HG02798 (cell line): ENCODE measurements around the gene SYT15.
"Not testable (repeated sequence)": the region's sequence is repeated elsewhere in the genome, so short reads cannot be mapped to it uniquely, and the experiment has no call there.

Source experiments
- ATAC-seq: cut with Tn5 transposase; IDR thresholded peaks from one replicate; pipeline ENCODE4 v1.9.1; 2021; ENCODE audit warnings: mild to moderate bottlenecking; ENCODE audit not compliant: unreplicated experiment, poor library complexity

The SYT15 gene

DNA sequence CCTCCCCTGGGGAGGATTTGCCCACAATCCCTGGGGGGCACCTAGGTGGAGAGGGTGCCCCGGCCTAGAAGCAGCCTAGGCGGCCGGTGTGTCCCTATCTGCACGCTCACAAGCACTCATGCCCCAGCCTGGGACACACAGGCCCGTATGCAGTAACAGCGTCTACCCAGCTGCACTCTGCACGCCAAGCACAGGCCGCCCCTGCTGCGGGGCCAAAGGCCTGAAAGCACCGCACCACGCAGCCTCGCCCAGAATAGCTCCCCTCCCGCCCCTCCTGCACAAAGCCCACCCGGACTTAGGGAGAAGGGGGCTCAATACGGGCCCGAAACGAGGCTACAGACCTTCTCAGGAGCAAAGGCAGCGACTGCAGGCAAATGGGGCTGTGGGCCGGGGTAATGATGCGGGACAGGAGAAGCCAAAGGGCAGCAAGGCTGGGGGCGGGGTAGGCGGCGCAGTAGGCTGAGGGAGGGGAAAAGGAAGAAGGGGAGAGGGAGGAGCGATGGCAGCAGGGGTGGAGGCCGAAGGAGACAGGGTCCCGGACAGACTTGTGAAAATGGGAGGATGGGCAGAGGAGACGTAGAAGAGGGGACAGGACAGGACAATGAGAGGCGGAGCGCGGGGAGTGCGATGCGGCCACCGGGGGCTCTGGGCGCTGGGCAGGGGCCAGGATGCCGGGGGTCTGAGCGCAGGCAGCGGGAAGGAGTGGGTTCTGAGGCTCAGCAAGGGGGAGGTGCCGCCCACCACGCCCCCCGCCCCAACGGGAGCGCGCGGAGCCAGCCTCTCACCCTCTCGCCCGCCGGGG lies 23.0 kb upstream of the SYT15 start:
- no peak for ATAC-seq

DNA sequence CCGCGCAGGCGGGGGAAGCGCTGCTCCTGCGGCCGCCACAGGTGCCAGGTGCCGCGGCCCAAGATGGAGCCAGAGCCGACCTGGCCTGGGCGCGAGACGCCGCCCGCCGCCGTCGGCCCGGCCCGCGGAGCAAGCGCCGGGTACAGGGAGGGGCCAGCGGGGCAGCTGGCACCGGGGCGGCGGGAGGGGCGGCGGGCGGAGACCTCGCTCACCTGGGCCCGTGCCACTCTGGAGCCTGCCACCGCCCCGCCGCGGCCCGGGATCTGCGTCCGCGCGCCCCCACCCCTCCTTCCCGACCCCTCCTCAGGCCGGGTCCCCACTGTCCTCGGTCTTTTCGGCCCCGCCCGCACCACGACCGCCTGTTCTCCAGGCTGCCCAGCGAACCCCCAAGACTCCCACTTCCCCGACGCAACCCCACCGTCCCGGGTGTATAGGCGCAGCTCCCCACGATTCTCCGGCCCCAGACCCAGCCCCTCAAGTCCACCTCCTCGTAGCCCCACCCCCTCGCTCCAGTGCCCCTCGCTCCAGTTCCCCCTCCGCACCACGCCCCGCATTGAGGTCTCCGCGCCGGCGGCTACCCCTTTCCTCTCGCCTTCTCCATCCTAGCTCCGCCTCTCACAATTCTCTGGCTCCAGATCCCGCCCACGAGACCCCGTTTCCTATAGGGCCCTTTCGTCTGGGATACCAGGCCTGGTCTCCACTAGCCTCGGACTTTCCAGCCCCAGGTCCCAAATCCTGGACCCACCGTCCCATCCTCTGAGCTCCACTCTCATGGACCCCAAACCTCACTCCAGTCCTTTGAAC lies 22.2 kb upstream of the SYT15 start, which contains the start of gene GPRIN2:
TSS of gene GPRIN2 (minus strand) at position 144 of the 804 bp plus-strand sequence. CDS start 5,922 bp downstream, outside the sequence.
- no peak for ATAC-seq

DNA sequence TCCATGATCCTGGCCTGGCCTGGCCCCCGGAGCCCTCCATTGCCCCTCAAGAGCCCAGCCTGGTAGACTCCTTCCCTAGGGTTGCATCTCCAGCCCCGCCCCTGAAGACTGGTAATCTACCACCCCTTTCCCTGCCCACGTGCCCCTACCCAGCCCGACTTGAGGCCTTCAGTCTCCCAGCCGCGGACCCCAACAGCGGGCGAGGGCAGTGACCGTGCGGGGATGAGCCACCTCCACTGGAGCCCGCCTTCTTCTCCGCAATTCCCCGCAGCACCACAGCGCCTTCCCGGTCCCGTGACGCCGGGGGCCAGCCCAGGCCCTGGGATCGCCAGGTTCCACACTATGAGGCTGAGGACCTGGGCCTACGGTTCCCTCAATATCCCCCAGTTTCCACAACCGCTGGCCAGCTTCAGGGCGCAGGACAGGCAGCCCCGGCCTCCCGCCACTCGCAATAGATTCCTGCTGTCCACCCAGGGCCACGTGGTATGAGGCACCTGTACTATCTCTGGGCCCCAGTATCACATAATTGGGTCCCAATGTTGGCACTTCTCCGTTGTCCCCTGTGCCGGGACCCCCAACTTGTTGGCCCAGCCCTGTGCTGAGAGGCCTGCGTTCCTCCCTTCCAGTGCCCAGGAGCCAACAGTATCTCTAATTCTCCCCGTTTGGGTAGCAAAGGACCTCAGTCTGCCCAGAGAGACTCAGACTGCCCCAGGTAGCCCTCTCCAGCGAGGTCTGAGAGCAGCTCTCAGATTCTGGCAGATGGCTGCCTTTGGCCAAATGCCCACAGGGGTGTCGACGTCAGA lies 21.4 kb upstream of the SYT15 start:
- no peak for ATAC-seq

DNA sequence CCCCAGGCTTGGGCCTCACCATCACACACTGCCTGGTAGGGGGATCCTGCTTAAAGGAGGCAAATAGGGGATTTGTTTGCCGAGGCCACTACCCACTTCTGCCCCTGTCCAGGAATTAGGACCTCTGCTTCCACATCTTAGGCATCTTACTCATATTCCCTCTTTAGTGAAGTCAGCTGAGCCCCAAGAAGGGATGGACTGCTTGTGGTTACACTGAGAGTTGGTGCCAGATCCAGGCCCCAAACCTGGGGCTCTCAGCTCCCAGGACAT lies 20.9 kb upstream of the SYT15 start:
- no peak for ATAC-seq

DNA sequence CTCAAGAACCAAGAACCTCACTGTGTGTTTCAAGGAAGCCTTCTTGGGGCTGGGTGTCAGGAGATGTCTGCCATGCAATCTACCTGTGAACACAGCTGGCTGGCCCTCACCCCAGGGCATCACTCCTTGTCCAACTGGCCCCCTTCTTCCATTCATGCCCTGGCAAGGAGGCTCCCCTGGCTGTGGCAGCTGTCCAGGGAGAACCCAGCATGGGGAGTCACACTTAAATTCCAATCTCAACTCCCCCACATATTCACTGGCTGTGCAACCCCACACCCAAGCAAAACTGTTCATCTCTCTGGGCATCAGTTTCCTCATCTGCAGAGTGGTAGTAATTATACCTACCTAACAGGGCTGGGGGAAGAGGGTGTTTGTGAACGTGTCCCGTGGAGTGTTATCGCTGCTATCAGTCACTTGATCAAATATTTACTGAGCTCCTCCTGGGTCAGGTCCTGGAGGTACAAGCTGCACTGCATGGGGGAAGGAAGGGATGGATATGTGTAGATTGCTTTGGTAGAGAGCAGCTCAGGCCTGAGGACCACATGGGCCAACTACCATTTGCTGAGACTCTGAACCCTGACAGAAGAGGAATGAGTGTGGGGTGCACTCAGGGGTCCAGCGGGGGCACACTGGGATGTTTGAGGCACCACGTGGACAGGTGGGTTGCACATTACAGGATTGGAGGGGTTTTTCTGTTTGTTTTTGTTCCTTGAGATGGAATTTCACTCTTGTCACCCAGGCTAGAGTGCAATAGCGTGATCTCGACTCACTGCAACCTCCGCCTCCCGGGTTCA lies 20.3 kb upstream of the SYT15 start:
- ATAC-seq, result no peak

DNA sequence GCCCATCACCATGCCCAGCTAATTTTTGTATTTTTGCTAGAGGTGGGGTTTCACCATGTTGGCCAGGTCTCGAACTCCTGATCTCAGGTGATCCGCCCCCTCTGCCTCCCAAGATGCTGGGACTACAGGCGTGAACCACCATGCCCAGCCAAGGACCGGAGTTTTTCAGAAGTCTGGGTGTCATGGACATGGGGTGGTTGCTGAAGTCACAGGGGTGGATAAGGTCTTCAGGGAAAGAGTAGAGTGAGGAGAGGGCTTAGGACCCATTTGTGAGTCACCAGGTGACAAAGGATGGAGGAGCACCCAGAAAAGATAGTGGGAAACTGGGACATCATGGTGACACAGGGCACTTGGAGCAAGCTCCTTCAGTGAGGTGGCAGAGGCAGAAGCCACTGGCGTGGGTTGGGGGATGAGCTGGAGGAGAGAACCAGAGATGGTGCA lies 19.7 kb upstream of the SYT15 start:
- no peak for ATAC-seq

DNA sequence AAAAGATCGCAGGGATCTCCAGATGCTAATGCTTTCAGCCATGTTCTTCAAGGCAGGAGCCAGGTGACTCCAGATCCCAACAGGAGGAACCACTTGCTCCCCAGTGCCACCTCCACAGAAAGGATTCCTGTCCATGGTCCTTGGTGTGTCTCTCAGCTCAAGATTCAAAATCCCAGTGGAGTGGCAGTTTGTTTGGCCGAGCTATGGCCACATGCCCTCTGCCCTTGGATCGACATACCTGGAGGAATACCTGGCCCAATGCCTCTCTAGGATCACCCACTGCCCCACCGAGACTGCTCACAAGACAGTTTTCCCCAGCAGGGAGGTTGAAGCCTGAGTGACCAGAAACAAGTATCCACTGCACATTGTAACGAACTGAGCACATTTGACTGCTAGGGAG lies 18.5 kb upstream of the SYT15 start:
- ATAC-seq, result no peak

DNA sequence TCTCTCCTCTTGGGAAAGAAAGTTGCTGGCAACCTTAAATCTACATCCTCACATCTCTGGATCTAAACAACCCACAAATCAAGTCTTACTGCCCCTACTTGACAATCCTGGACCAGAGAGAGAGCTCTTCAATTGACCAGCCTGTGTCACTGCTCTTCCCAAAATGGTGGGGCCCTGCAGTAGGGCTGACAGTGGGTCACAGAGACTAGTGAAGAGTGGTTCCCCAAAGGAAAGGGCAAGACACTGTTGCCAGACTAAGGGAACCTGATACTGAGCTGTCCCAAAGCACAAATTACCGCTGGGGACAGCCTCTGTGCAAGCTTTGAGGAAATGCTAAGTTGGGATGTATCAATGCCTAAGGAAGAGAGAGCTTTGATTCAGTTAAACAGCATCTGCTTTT lies 18.0 kb upstream of the SYT15 start:
- no peak for ATAC-seq

DNA sequence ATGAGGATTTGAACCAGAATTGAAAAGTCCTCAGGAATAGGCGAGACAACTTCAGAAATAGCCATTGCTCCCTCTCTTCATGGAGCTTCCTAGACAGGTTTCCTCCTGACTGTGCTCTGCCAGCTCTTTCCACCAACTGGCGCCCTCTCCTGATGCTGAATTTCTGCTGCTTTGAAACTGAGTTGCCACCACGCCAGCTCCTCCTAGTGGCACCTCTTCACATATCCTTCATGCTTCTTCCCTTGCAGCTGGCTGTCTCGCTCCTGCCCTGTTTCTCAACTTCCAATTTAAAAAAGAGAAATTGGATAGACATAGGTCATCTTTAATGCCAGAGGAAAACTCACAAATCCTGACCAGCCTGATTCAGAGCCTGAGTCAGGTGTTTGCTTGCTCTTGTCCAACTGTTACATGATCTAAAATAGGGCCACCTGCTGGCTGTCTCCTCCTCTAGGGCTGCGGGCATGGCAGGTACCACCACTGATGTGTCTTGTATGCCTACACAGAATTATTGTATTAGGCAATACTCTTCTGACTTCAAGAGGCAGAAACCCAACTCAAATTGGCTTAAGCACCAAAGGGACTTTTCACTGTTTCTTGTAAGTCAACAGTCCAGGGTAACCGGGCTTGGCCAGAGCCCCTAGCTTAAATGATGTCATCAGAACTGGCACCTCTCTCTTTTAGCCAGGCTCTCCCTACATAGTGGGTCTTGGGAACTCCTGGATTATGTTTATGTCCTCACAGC lies 13.2 kb upstream of the SYT15 start:
- peak; percentile 47 for ATAC-seq

DNA sequence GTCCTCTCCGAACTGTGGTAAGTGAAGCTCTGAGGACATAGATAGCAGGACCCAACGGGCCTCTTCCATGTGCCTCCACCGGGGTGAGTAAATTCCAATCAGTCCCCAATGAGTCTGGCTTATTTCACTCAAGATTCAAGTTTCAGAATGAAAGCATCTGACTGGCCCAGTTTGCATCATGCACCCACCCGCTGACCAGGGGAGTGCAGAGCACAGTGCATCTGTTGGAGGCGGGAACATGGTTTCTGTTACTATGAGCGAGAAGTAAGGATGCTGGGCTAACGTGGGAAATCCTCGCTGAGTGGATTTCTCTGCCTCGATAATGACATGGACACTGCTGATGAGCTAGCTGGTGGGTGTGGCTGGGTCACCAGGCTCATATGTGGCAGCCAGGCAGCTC lies 11.8 kb upstream of the SYT15 start:
- ATAC-seq, result not testable (repeated sequence)

DNA sequence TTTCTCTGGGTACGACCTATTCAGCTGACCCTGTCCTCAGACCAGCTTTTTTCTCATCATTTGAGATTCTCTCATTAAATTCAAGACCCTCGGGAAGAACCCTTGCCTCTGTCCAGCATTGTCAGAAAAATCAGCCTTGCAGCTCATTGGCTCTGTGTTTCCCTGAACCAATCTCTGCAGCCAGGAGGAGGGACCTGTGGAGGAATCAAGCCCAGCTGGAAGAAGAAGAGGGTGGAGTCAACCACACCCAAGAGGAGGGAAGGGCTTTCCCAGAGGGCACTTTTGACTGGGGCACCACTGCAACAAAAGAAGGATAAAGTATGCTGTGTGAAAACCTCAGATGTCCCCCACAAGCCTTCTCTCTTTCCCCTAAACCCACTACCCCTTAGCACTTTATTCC lies 8.3 kb upstream of the SYT15 start:
- not testable (repeated sequence) for ATAC-seq

DNA sequence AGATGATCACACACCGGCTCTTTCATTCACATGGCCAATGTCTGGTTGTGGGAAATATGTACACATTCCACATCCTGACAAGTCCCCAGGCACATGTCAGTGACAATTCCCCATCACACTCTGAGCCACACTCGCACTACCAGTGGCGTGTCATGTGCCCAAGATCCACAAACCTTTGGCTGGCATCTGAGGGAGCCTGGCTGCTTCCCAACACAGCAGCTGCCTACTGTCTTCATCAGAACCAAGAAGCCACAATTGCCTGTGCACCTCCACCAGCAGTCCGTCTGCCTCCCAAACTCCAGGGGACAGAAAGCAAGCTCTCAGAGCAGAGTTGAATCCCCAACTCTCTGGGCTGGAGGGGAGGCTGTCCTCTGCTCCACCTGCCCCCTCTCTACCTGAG lies 6.2 kb upstream of the SYT15 start:
- ATAC-seq, result not testable (repeated sequence)

DNA sequence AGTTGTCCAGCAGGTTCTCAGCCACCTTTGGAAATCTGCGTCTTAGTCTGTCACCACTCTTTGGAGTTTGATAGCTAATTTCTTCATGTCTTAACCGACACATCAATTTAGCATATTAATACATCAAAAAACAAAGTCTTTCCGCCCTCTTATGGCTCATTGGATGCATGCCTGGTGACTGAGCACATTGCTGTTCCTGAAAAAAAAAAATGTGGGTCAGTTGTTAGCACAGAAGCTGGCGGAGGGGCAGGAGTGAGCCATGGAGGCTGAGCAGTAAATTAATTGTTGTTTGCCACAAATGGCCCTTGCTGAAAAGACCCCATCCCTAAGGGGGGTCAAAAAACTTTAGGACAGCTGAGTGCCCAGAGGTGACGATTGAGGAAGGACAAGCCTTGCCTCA lies 5.6 kb upstream of the SYT15 start:
- ATAC-seq, result not testable (repeated sequence)

DNA sequence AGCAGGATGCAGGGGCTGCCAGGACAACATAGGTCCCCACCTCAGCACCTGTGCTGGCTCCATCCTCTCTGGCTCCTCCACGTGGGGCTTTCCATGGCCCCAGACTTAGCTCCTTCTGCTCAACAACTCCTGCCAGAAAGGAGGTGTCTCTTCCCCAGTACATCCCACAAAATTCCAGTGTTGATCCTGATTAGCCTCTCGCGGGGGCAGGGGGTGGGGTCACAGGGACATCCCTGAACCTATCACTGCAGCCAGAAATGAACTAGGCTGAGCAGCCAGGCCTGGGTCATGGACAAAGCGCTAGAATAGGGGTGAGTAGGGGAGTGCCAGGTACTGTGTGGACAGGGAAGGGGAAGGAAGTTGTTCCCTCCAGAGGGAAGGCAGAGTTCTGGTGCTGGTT lies 5.0 kb upstream of the SYT15 start:
- not testable (repeated sequence) for ATAC-seq

DNA sequence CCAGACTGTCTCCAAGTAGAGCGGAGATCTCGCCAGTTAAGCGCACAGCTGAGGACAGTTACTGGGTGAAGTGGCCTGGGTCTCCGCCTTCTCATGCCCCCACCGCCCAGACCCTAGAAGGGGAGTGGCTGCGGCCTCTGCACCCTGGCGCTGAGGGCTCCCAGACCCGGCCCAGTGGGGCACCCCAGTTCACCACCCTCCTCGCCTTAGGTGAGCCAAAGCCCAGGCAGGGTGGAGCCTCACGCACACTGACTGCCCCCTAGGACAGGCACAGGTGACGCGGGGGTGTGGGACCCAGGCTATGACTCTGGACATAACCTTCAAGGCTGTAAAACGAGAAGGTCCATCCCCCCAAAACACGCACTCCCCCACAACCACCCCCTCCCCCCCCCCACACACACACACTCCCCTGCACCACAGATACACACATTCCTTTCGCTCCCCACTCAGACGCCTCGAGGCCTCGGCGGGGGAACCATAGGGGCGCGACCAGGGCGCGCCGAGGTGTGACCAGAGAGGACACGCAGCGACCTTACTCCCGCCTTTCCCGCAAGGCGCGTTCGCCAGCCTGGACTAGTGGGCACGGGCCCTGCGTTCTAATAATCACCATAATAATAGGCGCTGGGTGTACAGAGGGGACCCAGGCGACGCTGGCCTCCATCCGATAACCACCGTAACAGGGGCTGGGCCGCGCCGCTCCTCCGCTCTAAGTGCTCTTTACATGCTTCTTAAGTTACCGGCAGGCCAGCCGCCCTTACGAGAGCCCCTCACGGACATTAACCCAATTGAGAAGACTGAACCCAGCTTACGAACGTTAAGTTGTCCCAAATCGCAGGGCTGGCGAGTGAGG lies 1.1 kb upstream of the SYT15 start:
- not testable (repeated sequence) for ATAC-seq

DNA sequence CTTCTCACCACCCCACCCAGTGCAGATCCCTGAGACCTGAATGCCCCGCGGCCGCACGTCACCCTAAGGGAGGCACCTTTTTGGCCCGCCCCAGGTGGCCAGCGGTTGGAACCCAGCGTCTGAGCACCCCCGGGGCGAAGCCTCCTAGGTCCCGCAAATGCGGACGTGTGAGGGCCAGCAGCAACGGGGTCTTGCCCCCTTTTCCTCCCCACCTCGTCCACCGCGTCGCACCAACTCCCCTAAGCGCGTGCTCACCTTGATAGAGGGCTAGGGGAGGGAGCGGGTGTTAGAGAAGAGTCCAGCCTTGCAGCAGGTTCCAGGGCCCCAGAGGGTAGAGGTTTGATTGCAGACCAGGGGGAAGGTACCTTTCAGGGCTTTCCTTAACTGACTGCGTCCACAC lies 450 bp downstream of the SYT15 start:
- ATAC-seq, result not testable (repeated sequence)

DNA sequence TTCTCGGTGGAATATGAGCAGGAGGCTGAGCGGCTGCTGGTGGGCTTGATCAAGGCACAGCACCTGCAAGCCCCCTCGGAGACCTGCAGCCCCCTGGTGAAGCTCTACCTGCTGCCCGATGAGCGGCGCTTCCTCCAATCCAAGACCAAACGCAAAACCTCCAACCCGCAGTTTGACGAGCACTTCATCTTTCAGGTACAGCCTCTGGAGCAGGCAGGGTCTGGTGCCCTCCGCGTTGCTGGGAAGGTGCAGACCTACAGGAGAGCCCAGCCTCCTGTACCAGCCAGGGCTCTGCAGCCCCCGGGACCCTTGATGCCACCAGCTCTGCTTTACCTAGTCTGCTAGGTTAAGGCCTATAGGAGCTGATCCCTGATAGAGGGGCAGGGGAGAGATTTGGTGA lies 3.1 kb downstream of the SYT15 start:
- ATAC-seq, result not testable (repeated sequence)

DNA sequence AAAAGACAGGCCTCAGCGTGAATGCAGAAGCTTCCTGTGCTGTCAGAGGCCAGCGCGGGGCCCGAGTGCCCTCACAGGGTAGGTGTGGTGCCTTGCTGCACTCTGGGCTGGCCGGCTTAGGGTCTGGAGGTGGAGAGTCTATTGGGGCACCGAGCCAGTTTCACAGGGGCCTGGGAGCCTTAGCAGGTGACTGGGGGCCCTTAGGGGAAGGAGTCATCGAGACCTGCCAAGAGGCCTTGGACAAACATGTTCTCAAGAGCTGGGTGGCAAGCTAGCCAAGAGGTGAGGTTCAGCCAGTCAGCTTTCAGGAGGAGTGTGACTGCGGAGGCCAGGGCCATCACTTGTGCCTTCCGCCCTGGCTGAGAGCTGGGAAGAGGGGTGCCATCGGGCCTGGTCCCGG lies 3.6 kb downstream of the SYT15 start:
- not testable (repeated sequence) for ATAC-seq
